Chondrocyte (in vitro differentiated cells): ENCODE measurements around the gene MDK. TPM values are rescaled to one million over a fixed set of nuclear protein-coding genes. Genes with fewer than 3 reads are reported as not detected.

Source experiments
- DNase-seq: peaks from one replicate; pipeline ENCODE4 v3.0.0; 2021; ENCODE audit warnings: mixed read lengths, low spot score
- H3K27ac Mint-ChIP-seq: one replicate; pipeline ENCODE4 v1.8.0; 2021; ENCODE audit warnings: mild to moderate bottlenecking, moderate library complexity, mixed read lengths; ENCODE audit not compliant: unreplicated experiment
- H3K27me3 Mint-ChIP-seq: 2 replicates; pipeline ENCODE4 v1.8.0; 2021; ENCODE audit warnings: low read depth, mixed read lengths
- H3K36me3 Mint-ChIP-seq: 2 replicates; pipeline ENCODE4 v1.8.0; 2021; ENCODE audit warnings: low read depth, mixed read lengths
- H3K4me1 Mint-ChIP-seq: 2 replicates; pipeline ENCODE4 v1.8.0; 2021; ENCODE audit warnings: low read depth, mild to moderate bottlenecking, mixed read lengths
- H3K4me3 Mint-ChIP-seq: one replicate; pipeline ENCODE4 v1.8.0; 2021; ENCODE audit warnings: mild to moderate bottlenecking, moderate library complexity, mixed read lengths; ENCODE audit not compliant: unreplicated experiment
- H3K9me3 Mint-ChIP-seq: 2 replicates; pipeline ENCODE4 v1.8.0; 2021; ENCODE audit warnings: low read depth, mixed read lengths
- CTCF ChIP-seq: fragments of 200-600 bp; sonication (generic); IDR thresholded peaks from 2 replicates; pipeline ENCODE4 v1.5.0; 2021; ENCODE audit warnings: antibody characterized with exemption, mild to moderate bottlenecking, moderate library complexity
- total RNA-seq: library from RNA; stranded (reverse); gene quantifications from 3 replicates; pipeline ENCODE4 v1.2.1, GENCODE V29; 2021

MDK gene
- total RNA-seq, 1 donor from 2014 or later: 127 TPM

GRCh38 chr11:46407635-46408034 is 26.2 kb downstream of the MDK start:
- no peak overlapping the region for H3K27ac Mint-ChIP-seq
- H3K4me1 Mint-ChIP-seq: peaks cover 13% of the 10 kb centered on the region
- H3K4me3 Mint-ChIP-seq: no peak overlapping the region
- no peak for TF ChIP-seq CTCF
- no peak for DNase-seq
- no peaks in the 10 kb centered on the region for H3K27me3 Mint-ChIP-seq
- H3K9me3 Mint-ChIP-seq: no peaks in the 10 kb centered on the region
- peaks cover 16% of the 10 kb centered on the region for H3K36me3 Mint-ChIP-seq

- no peaks in the 10 kb centered on the region for H3K27me3 Mint-ChIP-seq
- H3K4me3 Mint-ChIP-seq: no peak overlapping the region
- DNase-seq: no peak
- H3K36me3 Mint-ChIP-seq: peaks cover 13% of the 10 kb centered on the region
- no peaks in the 10 kb centered on the region for H3K9me3 Mint-ChIP-seq
- H3K27ac Mint-ChIP-seq: no peak overlapping the region
- H3K4me1 Mint-ChIP-seq: peaks cover 13% of the 10 kb centered on the region
- no peak for TF ChIP-seq CTCF
Observed at GRCh38 chr11:46408407-46408986, 27.0 kb downstream of the MDK start.

- no peak for TF ChIP-seq CTCF
- Mint-ChIP-seq H3K27ac (no peak overlapping the region), H3K36me3 (peaks cover 13% of the 10 kb centered on the region), H3K9me3 (no peaks in the 10 kb centered on the region), H3K27me3 (no peaks in the 10 kb centered on the region), H3K4me3 (no peak overlapping the region), H3K4me1 (peaks cover 3% of the 10 kb centered on the region)
- no peak for DNase-seq
Observed at GRCh38 chr11:46410021-46410420, 28.6 kb downstream of the MDK start.

GRCh38 chr11:46413760-46414465 is 32.4 kb downstream of the MDK start:
- Mint-ChIP-seq H3K36me3 (peaks cover 22% of the 10 kb centered on the region), H3K4me1 (no peaks in the 10 kb centered on the region), H3K27me3 (no peaks in the 10 kb centered on the region), H3K9me3 (no peaks in the 10 kb centered on the region), H3K4me3 (no peak overlapping the region), H3K27ac (no peak overlapping the region)
- no peak for DNase-seq
- TF ChIP-seq CTCF: no peak

- peaks cover 22% of the 10 kb centered on the region for H3K36me3 Mint-ChIP-seq
- no peak for TF ChIP-seq CTCF
- H3K27me3 Mint-ChIP-seq: no peaks in the 10 kb centered on the region
- no peak overlapping the region for H3K27ac Mint-ChIP-seq
- H3K4me3 Mint-ChIP-seq: no peak overlapping the region
- no peaks in the 10 kb centered on the region for H3K4me1 Mint-ChIP-seq
- DNase-seq: no peak
- H3K9me3 Mint-ChIP-seq: no peaks in the 10 kb centered on the region
Observed at GRCh38 chr11:46414466-46414796, 33.0 kb downstream of the MDK start.
